ENCODE data around the gene ERC2.
A peak's percentile ranks its signal among the peaks of the same experiment; 100 is the strongest.

Gene ERC2

GRCh38 chr3:56365905-56366640, 102.2 kb downstream of the ERC2 start:
- DNase-seq, result no peak

GRCh38 chr3:56364665-56365064, 103.6 kb downstream of the ERC2 start:
- no peak for DNase-seq

- DNase-seq, result no peak
Measured at GRCh38 chr3:56363720-56364119, 104.5 kb downstream of the ERC2 start.

GRCh38 chr3:56361731-56362130, 106.5 kb downstream of the ERC2 start:
- no peak for DNase-seq

GRCh38 chr3:56357266-56357665, 111.0 kb downstream of the ERC2 start:
- no peak for DNase-seq

GRCh38 chr3:56356808-56357207, 111.5 kb downstream of the ERC2 start:
- no peak for DNase-seq

- no peak for DNase-seq
Measured at GRCh38 chr3:56355570-56356185, 112.6 kb downstream of the ERC2 start.

GRCh38 chr3:56351537-56351936, 116.7 kb downstream of the ERC2 start:
- DNase-seq, result no peak

GRCh38 chr3:56347219-56347871, 120.9 kb downstream of the ERC2 start:
- DNase-seq, result no peak

- peak; percentile 35 for DNase-seq
Measured at GRCh38 chr3:56342475-56342874, 125.8 kb downstream of the ERC2 start.

GRCh38 chr3:56339671-56340070, 128.6 kb downstream of the ERC2 start:
- DNase-seq, result no peak

- DNase-seq, result peak; percentile 6
Measured at GRCh38 chr3:56339244-56339643, 129.0 kb downstream of the ERC2 start.

GRCh38 chr3:56336023-56336422, 132.2 kb downstream of the ERC2 start:
- no peak for DNase-seq

- no peak for DNase-seq
Measured at GRCh38 chr3:56324473-56324872, 143.8 kb downstream of the ERC2 start.

- DNase-seq, result no peak
Measured at GRCh38 chr3:56323986-56324420, 144.3 kb downstream of the ERC2 start.

- DNase-seq, result no peak
Measured at GRCh38 chr3:56322862-56323261, 145.4 kb downstream of the ERC2 start.

GRCh38 chr3:56321892-56322291, 146.4 kb downstream of the ERC2 start:
- no peak for DNase-seq

- DNase-seq, result no peak
Measured at GRCh38 chr3:56321383-56321782, 146.9 kb downstream of the ERC2 start.

GRCh38 chr3:56320883-56321282, 147.4 kb downstream of the ERC2 start:
- no peak for DNase-seq

GRCh38 chr3:56318891-56319290, 149.4 kb downstream of the ERC2 start:
- DNase-seq, result no peak

- DNase-seq, result no peak
Measured at GRCh38 chr3:56316944-56317343, 151.3 kb downstream of the ERC2 start.

GRCh38 chr3:56314842-56315241, 153.4 kb downstream of the ERC2 start:
- no peak for DNase-seq

- no peak for DNase-seq
Measured at GRCh38 chr3:56309465-56309864, 158.8 kb downstream of the ERC2 start.

GRCh38 chr3:56308471-56308870, 159.8 kb downstream of the ERC2 start:
- no peak for DNase-seq

Data from DMS79 treated with DMSO at 0.1 percent for 48 hours (cell line).